GM12872 (cell line): ENCODE measurements around the gene MROH9.

Experiments used
- CTCF ChIP-seq: IDR thresholded peaks from 3 replicates; pipeline ENCODE4 v1.5.1; 2011; ENCODE audit warnings: low read depth, mild to moderate bottlenecking, low read length, moderate library complexity; ENCODE audit not compliant: insufficient read depth

Gene MROH9

GRCh38 chr1:171055966-171056643, 120.8 kb downstream of the MROH9 start:
- no peak for TF ChIP-seq CTCF

GRCh38 chr1:171061425-171062143, 126.2 kb downstream of the MROH9 start:
- TF ChIP-seq CTCF: no peak

GRCh38 chr1:171062902-171063301, 127.6 kb downstream of the MROH9 start:
- TF ChIP-seq CTCF: no peak

GRCh38 chr1:171075041-171075440, 139.7 kb downstream of the MROH9 start:
- TF ChIP-seq CTCF: no peak

GRCh38 chr1:171081314-171081753, 146.0 kb downstream of the MROH9 start:
- TF ChIP-seq CTCF: no peak; the same call in 2 of the 3 replicates

- no peak for TF ChIP-seq CTCF
These were observed 146.4 kb downstream of the MROH9 start for GRCh38 chr1:171081763-171082201.

GRCh38 chr1:171082606-171083005, 147.3 kb downstream of the MROH9 start:
- TF ChIP-seq CTCF: no peak
